Stimulated activated CD8-positive, alpha-beta memory T cell treated with anti-CD3 and anti-CD28 coated beads, Interleukin-15, amount 100 ng/mL, for 24 hours (primary cell): ENCODE data around the gene GARS1.
"Not testable (repeated sequence)": the region's sequence is repeated elsewhere in the genome, so short reads cannot be mapped to it uniquely, and the experiment has no call there.

Experiments
- DNase-seq: peaks from one replicate; pipeline ENCODE4 v3.0.0-alpha.2; 2020; ENCODE audit warnings: low read depth

The GARS1 gene

GRCh38 chr7:30575910-30576309, 18.8 kb upstream of the GARS1 start:
- DNase-seq = no peak

GRCh38 chr7:30583181-30583580, 11.5 kb upstream of the GARS1 start:
- no peak for DNase-seq

DNA sequence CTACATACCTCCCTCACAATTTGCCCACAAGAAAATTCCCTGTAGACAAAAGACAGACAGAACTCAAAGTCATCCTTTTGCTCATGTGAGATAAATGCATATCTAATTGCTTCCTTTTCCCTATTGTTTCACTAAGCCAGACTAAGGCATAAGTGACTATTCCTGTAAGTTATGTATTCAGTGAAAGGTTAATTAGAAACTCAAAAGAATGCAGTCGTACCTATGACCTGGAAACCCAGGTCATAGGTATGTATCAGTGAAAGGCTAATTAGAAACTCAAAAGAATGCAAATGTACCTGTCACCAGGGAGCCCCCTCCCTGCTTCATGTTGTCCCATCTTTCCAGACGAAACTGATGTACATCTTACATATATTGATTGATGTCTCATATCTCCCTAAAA, 10.3 kb upstream of the GARS1 start:
- no peak for DNase-seq

DNA sequence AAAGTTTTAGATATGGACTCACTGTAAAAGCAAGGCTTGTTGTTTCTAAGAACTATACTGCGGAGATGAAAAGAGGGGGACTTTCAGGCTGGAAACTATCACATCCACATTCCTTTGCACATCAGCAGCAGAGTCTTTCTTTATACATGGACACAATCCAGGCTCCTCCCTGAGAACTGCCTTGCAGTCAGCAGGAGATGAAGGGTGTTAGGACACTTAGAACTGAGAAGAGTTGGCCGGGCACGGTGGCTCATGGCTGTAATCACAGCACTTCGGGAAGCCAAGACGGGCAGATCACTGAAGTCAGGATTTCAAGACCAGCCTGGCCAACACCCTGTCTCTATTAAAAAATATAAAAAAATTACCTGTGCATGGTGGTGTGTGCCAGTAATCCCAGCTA, 9.7 kb upstream of the GARS1 start:
- DNase-seq = no peak

DNA sequence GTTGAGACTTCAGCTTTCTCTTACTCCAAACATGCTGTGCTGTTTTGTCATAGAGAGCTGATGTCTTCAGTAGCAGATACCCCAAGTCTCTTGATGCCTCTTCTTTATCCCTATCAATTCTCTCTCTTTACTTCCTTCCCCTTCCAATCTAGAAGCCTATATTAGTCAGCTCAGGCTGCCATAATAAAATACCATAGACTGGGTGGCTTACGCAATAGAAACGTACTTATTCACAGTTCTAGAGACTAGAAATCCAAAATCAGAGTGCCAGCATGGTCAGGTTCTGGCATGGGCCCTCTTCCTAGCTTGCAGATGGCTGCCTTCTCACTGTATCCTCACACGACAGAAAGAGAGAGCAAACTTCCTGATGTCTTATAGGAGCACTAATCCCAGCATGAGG, 9.0 kb upstream of the GARS1 start:
- no peak for DNase-seq

DNA sequence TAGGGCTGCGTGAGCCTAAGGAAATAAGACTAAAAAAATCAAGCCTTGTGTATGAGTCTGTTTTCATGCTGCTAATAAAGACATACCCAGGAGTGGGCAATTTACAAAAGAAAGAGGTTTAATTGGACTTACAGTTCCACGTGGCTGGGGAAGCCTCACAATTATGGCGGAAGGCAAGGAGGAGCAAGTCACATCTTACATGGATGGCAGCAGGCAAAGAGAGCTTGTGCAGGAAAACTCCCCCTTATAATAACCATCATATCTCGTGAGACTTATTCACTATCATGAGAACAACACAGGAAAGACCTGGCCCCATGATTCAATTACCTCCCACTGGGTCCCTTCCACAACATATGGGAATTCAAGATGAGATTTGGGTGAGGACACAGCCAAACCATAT, 7.1 kb upstream of the GARS1 start:
- DNase-seq = not testable (repeated sequence)

DNA sequence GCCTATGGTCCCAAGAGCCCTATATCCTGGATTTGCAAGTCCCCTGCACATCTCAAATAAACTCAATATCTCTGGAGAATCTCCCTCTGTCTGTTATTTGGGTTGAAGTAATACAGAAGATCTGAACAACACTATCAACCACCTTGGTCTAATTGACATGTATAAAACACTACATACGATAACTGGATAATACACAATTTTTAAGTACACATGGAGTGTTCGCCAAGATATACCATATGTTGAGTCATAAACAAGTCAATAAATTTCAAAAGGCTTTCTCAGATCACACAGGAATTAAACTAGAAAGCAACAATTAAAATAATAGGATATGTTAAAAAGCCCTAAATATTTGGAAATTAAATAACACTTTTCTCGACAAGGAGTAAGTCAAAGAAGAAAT, 5.6 kb upstream of the GARS1 start:
- DNase-seq = no peak

DNA sequence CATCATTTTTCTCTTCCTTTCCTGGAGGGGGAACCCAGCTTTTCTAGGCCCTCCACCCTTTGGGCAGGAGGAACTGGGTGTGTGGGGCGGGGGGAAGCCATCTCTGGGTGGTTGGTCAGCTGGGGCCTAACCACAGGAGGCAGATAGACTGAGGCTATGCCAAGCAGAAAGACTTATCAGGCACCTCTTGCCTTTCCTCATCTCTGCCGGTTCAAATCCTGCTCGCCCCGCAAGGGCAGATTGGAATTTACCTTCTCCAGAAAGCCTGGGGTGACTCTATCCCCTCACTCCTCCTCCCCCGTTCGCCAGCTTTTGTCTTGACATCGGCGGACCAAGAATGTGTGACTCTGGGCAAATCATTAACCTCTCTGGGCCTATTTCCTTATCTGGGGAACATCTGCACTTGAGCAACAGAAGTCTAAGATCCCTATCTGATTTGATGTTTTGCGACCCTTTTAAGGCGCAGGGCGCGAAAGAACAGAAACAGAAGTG, 584 bp upstream of the GARS1 start:
- peak; percentile 9 for DNase-seq

- no peak for DNase-seq
Observed at GRCh38 chr7:30595436-30596013, 847 bp downstream of the GARS1 start.

DNA sequence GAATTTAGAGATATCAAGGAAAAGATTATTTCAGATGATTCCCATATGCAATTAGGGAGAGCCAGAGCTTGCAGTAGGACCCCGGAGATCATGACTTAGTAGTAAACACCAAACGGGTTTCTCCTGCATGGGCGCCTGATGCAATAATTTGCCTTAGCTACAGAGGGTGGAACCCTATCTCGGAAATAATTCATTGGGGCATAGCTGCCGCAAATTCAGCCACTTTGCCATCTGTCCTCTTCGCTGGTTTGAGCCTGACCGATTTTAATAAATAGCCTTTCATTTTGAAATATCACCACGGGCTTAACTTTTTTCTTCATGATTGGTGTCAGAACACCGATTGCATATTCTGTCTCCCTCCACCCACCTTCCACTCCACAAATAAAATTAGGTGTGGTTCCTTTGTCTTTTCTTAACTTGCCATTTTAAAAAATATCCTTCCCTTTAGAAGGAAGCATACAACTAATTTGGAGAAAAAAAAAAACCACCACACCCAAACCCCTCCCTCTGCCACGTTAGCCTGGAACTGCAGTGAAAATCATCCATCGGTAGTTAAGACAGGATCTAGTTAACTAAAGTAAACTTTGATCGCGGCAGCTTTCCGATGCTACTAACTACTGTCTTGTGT, 1.4 kb downstream of the GARS1 start:
- DNase-seq = no peak

- no peak for DNase-seq
Observed at GRCh38 chr7:30596721-30597120, 2.0 kb downstream of the GARS1 start.

- no peak for DNase-seq
Observed at GRCh38 chr7:30598121-30598876, 3.6 kb downstream of the GARS1 start.

DNA sequence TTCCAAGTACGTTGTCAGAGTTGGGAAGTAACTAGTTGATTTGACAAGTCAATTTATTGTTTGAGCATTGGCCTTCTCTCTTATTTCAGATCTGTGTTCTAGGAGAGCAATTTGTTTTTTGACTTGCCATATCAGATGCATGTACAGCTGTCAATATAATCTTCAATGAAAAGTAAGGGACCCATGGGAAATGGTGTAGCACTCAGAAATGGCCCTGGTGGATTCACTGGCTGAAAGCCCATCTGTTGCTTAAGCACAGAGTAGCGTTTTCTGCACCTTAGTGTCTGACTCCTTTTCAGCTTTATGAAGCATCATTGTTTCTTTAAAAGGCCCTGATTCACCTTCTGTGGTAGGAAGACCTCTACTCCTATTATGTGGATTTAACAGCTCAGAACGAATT, 10.2 kb downstream of the GARS1 start:
- no peak for DNase-seq

- no peak for DNase-seq
Observed at GRCh38 chr7:30605832-30606231, 11.2 kb downstream of the GARS1 start.

GRCh38 chr7:30612658-30613265, 18.1 kb downstream of the GARS1 start:
- no peak for DNase-seq

DNA sequence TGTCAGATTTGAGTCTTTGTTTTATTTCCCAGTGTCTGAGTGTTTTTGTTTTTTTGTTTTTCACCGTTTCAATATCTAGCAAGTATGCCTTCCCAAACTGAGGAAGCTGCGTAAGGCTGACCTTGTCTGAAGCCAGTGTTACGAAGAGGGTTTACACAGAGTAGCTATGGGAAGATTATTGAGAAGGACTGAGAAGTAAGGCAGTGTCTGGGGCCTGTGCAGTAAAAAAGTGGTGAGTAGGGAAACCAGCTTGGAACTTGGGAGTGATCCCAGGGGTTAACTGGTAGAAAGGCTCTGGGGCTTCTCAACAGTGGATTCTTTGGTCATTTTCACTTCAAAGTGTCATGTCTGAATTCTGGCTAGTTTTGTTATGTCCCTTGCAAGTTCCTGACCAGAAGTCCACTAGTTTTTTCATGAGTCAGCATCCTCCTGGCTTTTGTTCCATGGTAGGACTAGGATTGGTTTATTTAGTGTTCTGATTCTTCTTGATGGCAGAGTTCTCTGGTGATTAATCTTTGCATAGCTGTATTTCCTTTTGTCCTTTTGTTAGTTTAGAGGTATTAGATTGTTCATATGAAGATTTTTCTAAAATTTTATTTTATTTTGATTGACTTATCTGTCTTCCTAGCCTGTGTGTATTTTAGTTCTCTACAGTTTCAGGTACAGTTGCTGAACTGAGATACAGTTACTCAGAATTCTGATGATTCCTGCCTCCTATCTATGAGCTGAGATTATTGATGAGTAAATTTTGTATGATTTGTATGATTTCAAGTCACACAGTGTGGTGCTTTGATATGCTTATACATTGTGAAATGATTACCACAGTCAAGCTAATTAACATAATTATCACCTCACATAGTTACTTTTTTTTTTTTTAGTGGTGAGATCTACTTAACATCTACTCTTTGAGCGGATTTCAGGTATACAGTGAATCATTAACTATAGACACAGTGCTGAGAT, 19.0 kb downstream of the GARS1 start:
- no peak for DNase-seq

GRCh38 chr7:30616318-30616717, 21.6 kb downstream of the GARS1 start:
- DNase-seq = no peak

DNA sequence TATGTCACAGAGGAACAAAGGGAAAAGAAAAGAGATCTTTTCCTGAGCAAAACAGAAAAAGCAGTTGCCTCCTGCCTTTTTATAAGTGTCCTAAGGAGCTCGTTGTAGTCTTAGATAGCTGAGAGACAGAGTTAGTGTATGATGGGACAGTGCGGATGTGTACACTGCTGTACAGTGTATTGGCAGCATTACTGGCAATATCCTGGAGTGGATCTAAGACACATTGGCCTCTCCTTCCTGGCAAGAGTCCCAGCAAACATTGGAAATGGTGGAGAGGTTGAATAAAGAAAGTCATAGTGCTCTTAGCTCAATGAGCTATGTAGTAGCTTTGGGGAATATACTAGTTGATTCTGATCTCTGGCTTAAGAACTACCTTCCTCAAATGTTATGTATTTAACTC, 22.7 kb downstream of the GARS1 start:
- DNase-seq = no peak

DNA sequence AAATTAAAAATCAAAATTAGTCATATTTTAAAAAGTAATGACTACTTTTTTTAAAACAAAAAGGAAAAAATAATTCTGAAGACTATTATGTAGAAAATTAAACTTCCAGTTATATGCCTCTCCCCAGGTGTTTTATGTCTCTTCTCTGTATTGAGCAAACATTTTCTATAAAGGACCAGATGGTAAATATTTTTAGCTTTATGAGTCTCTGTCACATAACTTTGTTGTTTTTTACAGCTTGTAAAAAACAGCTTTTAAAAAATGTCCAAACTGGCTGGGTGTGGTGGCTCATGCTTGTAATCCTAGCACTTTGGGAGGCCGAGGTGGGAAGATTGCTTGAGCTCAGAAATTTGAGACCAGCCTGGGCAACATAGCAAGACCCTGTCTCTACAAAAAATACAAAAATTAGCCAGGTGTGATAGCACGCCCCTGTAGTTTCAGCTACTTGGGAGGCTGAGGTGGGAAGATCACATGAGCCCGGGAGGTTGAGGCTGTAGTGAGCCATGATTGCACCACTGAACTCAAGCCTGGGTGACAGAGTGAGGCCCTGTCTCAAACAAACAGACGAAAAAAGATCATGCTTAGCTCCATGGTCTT, 23.5 kb downstream of the GARS1 start:
- DNase-seq = no peak

- DNase-seq = no peak
Observed at GRCh38 chr7:30618961-30619360, 24.3 kb downstream of the GARS1 start.

DNA sequence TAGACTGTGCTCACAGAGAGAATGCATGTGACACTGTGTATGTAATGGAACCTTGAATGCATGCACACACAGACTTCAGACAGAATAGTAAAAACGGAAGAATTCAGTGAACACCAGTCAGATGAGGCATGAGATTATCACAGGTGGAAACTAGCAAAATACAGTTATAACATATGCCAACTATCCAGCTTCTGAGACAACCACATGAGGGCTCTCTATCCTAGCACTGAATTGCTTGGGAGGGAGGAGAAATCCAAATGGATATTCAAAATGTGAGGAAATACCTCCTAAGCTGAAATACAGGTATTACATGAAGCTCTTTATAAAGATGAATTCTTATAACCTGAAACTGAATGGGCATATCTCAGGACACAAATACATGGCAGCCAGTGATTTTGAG, 30.6 kb downstream of the GARS1 start:
- DNase-seq = no peak
